ENCODE data around the gene ZCCHC7. TPM values are rescaled to one million over a fixed set of nuclear protein-coding genes. Genes with fewer than 3 reads are reported as not detected.

The ZCCHC7 gene
- total and polyA plus RNA-seq, 10 of the 15 experiments (the other 5 are each of a cell fraction or from before 2014, with no cell fraction given) = 42.9 to 178 (median 53.3) TPM

- H3K4me3 ChIP-seq = no peak overlapping the region
- peaks cover 49% of the 10 kb centered on the region for H3K79me2 ChIP-seq (ENCODE audit: control insufficient read depth, insufficient read depth, low read length)
- POLR2A ChIA-PET = interaction anchor here (0.6 to 2.1 kb wide), 10 partner anchors 8 to 371 kb away, joined by 3 to 11 read pairs (median 6); partner anchors contain the start of gene ZCCHC7
- ATAC-seq = no peak
- FAIRE-seq = no peak
- SMC1A ChIA-PET (ENCODE audit: uncharacterized antibody, unreplicated experiment) = interaction anchor here (0.6 to 6.2 kb wide), 17 partner anchors 8 to 104 kb away, joined by 3 to 48 read pairs (median 4); partner anchors contain the start of gene ZCCHC7
- BruUV-seq (replicated peaks) = no TSS peak
- H3K27me3 ChIP-seq (replicated peaks in 1 of 2; ENCODE audit: control insufficient read depth in 2 of 2, insufficient read depth in 2 of 2, low read length in 1 of 2) = no peaks in the 10 kb centered on the region
- H3K36me3 ChIP-seq (ENCODE audit: control insufficient read depth in 2 of 2, insufficient read depth in 2 of 2, low read length in 1 of 2) = peaks cover 0 to 17% of the 10 kb centered on the region in 2 experiments; a peak in 2 of 4 replicates
- CTCF ChIA-PET = interaction anchor here (1.0 to 3.6 kb wide), 6 partner anchors 8 to 206 kb away, joined by 3 to 13 read pairs (median 3); no protein-coding TSS in a partner anchor
- H2AFZ ChIP-seq (ENCODE audit: control insufficient read depth, low read depth, low read length) = no peak overlapping the region
- H3K4me2 ChIP-seq (ENCODE audit: control insufficient read depth, insufficient read depth) = no peak overlapping the region
- peaks cover 8% of the 10 kb centered on the region; the same call in 2 of the 3 replicates for H3K9me3 ChIP-seq (replicated peaks; ENCODE audit: control insufficient read depth, insufficient read depth, low read length)
- H3K9ac ChIP-seq (ENCODE audit: control insufficient read depth, insufficient read depth, low read length) = no peak overlapping the region
- RAD21 ChIA-PET (ENCODE audit: unreplicated experiment) = interaction anchor here (0.7 to 3.8 kb wide), 8 partner anchors 8 to 95 kb away, joined by 3 to 14 read pairs (median 4); no protein-coding TSS in a partner anchor
- 96% methylated on average over 1 of the region's 1 CpG for WGBS (ENCODE audit: insufficient coverage, insufficient replicate concordance, low lambda C conversion rate, missing lambda C conversion rate)
- in situ Hi-C loops (cut with MboI) = loop anchor here (5.0 kb wide), 3 partner anchors 48 to 173 kb away; no protein-coding TSS in a partner anchor
- TF ChIP-seq ZNF592 (IDR thresholded peaks at IDR 0.05) (no peak), PAX8 (IDR thresholded peaks at IDR 0.05) (no peak), GATAD2B (conservative IDR thresholded peaks at IDR 0.05; ENCODE audit: low read depth) (no peak), KDM1A (IDR thresholded peaks at IDR 0.05; ENCODE audit: borderline replicate concordance) (no peak), CEBPZ (IDR thresholded peaks at IDR 0.05; ENCODE audit: low read depth, low read length) (no peak), LARP7 (IDR thresholded peaks at IDR 0.05) (no peak), RUNX3 (IDR thresholded peaks at IDR 0.05; ENCODE audit: low read length) (no peak), YBX1 (IDR thresholded peaks at IDR 0.05) (no peak), ETV6 (conservative IDR thresholded peaks at IDR 0.05 in 1 of 2, IDR thresholded peaks at IDR 0.05 in 1 of 2; ENCODE audit: borderline replicate concordance in 1 of 2, low read depth in 1 of 2) (no peak), CHD1 (IDR thresholded peaks at IDR 0.05; ENCODE audit: low read depth, low read length) (no peak), ZBED1 (IDR thresholded peaks at IDR 0.05; ENCODE audit: borderline replicate concordance) (no peak)
- TF ChIP-seq, protein P1, sequence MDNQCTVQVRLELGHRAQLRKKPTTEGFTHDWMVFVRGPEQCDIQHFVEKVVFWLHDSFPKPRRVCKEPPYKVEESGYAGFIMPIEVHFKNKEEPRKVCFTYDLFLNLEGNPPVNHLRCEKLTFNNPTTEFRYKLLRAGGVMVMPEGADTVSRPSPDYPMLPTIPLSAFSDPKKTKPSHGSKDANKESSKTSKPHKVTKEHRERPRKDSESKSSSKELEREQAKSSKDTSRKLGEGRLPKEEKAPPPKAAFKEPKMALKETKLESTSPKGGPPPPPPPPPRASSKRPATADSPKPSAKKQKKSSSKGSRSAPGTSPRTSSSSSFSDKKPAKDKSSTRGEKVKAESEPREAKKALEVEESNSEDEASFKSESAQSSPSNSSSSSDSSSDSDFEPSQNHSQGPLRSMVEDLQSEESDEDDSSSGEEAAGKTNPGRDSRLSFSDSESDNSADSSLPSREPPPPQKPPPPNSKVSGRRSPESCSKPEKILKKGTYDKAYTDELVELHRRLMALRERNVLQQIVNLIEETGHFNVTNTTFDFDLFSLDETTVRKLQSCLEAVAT (IDR thresholded peaks at IDR 0.05) = no peak
- H3K4me1 ChIP-seq (ENCODE audit: control insufficient read depth, insufficient read depth, low read length) = peaks cover 26% of the 10 kb centered on the region
- no peaks in the 10 kb centered on the region for H4K20me1 ChIP-seq (ENCODE audit: control insufficient read depth, insufficient read depth)
- DNase-seq (ENCODE audit: low read depth, low spot score) = no peak
- intact Hi-C loops (cut with micrococcal nuclease; ENCODE audit: unreplicated experiment) = no loop called here
- H3K27ac ChIP-seq (ENCODE audit: control insufficient read depth, insufficient read depth) = no peak overlapping the region
These were observed 80.1 kb downstream of the ZCCHC7 start for GRCh38 chr9:37200433-37201005.

All from GM12878 (cell line).